Measurements from ENCODE around the gene KDM2A. TPM values are rescaled to one million over a fixed set of nuclear protein-coding genes. Genes with fewer than 3 reads are reported as not detected.

The KDM2A gene
- total RNA-seq, 2 donors from 2014 or later: 151 to 178 TPM

DNA sequence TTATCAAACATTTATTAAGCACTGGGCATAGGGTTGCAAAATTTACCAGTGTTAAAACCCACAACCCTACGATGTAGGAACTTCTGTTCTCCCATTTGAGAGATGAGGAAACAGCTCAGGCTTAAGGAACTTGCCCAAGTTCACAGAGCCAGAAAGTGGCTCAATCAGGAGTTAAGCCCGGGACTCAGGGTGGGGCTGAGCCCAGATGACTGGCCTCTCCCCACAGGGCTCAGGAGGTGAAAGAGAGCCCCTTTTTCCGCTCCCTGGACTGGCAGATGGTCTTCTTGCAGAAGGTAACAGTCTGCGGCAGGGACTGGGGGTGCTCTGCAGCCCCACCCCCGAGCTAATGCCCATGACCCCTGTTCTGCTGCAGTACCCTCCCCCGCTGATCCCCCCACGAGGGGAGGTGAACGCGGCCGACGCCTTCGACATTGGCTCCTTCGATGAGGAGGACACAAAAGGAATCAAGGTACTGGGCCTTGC is 164.5 kb downstream of the KDM2A start:
- DNase-seq (ENCODE audit: low spot score): no peak
- H3K36me3 Mint-ChIP-seq: no peaks in the 10 kb centered on the region
- no peaks in the 10 kb centered on the region for H3K9me3 Mint-ChIP-seq
- H3K4me1 Mint-ChIP-seq (ENCODE audit: low read depth in 2 of 2): peaks cover 32 to 34% of the 10 kb centered on the region in 2 donors
- peak overlapping the region; percentile 53 to 68 for H3K27ac Mint-ChIP-seq
- H3K4me3 Mint-ChIP-seq: no peak overlapping the region
- no peak for ATAC-seq
- no peaks in the 10 kb centered on the region for H3K27me3 Mint-ChIP-seq

- DNase-seq (ENCODE audit: low spot score) (no peak), ATAC-seq (no peak)
- H3K4me3 Mint-ChIP-seq: peak overlapping the region; percentile 22
- no peaks in the 10 kb centered on the region for H3K9me3 Mint-ChIP-seq
- H3K4me1 Mint-ChIP-seq (ENCODE audit: low read depth in 2 of 2): peaks cover 22 to 31% of the 10 kb centered on the region in 2 donors
- peak overlapping the region in 1 of 2 donors; percentile 100 for H3K27ac Mint-ChIP-seq
- no peaks in the 10 kb centered on the region for H3K36me3 Mint-ChIP-seq
- H3K27me3 Mint-ChIP-seq: no peaks in the 10 kb centered on the region
Measured at GRCh38 chr11:67284811-67285540, 165.9 kb downstream of the KDM2A start.

GRCh38 chr11:67285541-67286498 is 166.8 kb downstream of the KDM2A start:
- H3K9me3 Mint-ChIP-seq: no peaks in the 10 kb centered on the region
- peak overlapping the region; percentile 91 for H3K4me3 Mint-ChIP-seq
- ATAC-seq: no peak
- no peaks in the 10 kb centered on the region for H3K36me3 Mint-ChIP-seq
- H3K27ac Mint-ChIP-seq: peak overlapping the region; percentile 98 to 100
- peaks cover 22 to 32% of the 10 kb centered on the region in 2 donors for H3K4me1 Mint-ChIP-seq (ENCODE audit: low read depth in 2 of 2)
- DNase-seq (ENCODE audit: low spot score): no peak
- no peaks in the 10 kb centered on the region for H3K27me3 Mint-ChIP-seq

GRCh38 chr11:67286621-67287333 is 167.7 kb downstream of the KDM2A start:
- no peak for ATAC-seq
- Mint-ChIP-seq H3K36me3 (no peaks in the 10 kb centered on the region), H3K27ac (peak overlapping the region; percentile 98 to 100)

GRCh38 chr11:67287355-67288197 is 168.5 kb downstream of the KDM2A start:
- peak; percentile 74 for DNase-seq (ENCODE audit: low spot score)
- H3K9me3 Mint-ChIP-seq: no peaks in the 10 kb centered on the region
- peak in 1 of 2 donors; percentile 35 for ATAC-seq
- H3K4me1 Mint-ChIP-seq (ENCODE audit: low read depth in 2 of 2): peaks cover 26 to 32% of the 10 kb centered on the region in 2 donors
- peak overlapping the region; percentile 98 to 100 for H3K27ac Mint-ChIP-seq
- peaks cover 2% of the 10 kb centered on the region for H3K36me3 Mint-ChIP-seq
- no peaks in the 10 kb centered on the region for H3K27me3 Mint-ChIP-seq
- peak overlapping the region; percentile 91 for H3K4me3 Mint-ChIP-seq

More at GRCh38 chr11:67286621-67287333, 167.7 kb downstream of the KDM2A start:
- no peak for DNase-seq (ENCODE audit: low spot score)
- Mint-ChIP-seq H3K9me3 (no peaks in the 10 kb centered on the region), H3K27me3 (no peaks in the 10 kb centered on the region), H3K4me1 (ENCODE audit: low read depth in 2 of 2) (peaks cover 22 to 34% of the 10 kb centered on the region in 2 donors), H3K4me3 (peak overlapping the region; percentile 91)

- peak overlapping the region; percentile 91 for H3K4me3 Mint-ChIP-seq
Measured at GRCh38 chr11:67288198-67288451, 169.1 kb downstream of the KDM2A start.

GRCh38 chr11:67288452-67289225 is 169.6 kb downstream of the KDM2A start:
- Mint-ChIP-seq H3K9me3 (no peaks in the 10 kb centered on the region), H3K27ac (peak overlapping the region; percentile 98 to 100), H3K4me3 (peak overlapping the region; percentile 91), H3K27me3 (no peaks in the 10 kb centered on the region), H3K36me3 (peaks cover 8% of the 10 kb centered on the region), H3K4me1 (ENCODE audit: low read depth in 2 of 2) (peaks cover 33 to 40% of the 10 kb centered on the region in 2 donors)
- DNase-seq (ENCODE audit: low spot score) (peak; percentile 97), ATAC-seq (peak; percentile 81 to 89)

More at GRCh38 chr11:67288198-67288451, 169.1 kb downstream of the KDM2A start:
- no peak for DNase-seq (ENCODE audit: low spot score)
- H3K27me3 Mint-ChIP-seq: no peaks in the 10 kb centered on the region
- peaks cover 8% of the 10 kb centered on the region for H3K36me3 Mint-ChIP-seq
- peak overlapping the region; percentile 98 to 100 for H3K27ac Mint-ChIP-seq
- peak in 1 of 2 donors; percentile 2 for ATAC-seq
- H3K4me1 Mint-ChIP-seq (ENCODE audit: low read depth in 2 of 2): peaks cover 32 to 38% of the 10 kb centered on the region in 2 donors
- H3K9me3 Mint-ChIP-seq: no peaks in the 10 kb centered on the region

DNA sequence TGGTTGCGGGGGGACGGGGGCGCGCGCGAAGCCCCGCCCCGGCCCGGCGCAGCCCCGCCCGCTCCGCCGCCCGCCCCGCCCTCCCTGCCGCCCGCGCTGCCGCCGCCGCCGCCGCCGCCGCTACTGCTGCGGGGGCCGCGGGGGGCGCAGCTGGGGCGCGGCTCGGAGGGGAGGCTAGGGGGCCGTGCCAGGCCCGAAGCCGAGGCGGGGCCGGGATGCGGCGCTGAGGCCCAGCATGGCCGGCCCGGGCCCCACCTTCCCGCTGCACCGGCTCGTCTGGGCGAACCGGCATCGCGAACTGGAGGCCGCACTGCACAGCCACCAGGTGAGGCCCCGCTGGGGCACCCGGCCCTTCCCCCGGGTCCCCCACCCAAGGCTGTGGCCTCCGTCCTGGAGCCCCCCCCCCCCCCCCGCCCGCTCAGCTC is 170.2 kb downstream of the KDM2A start, which contains the start of gene ANKRD13D:
Gene ANKRD13D (plus strand): TSS at position 78 of the 425 bp plus-strand sequence. CDS start 158 bp downstream, at position 236.
- Mint-ChIP-seq H3K27me3 (no peaks in the 10 kb centered on the region), H3K4me1 (ENCODE audit: low read depth in 2 of 2) (peaks cover 37 to 40% of the 10 kb centered on the region in 2 donors), H3K9me3 (no peaks in the 10 kb centered on the region), H3K27ac (peak within 1 kb of the TSS; percentile 98 to 100), H3K4me3 (peak within 1 kb of the TSS; percentile 91), H3K36me3 (peaks cover 8% of the 10 kb centered on the region)
- DNase-seq (ENCODE audit: low spot score) (no peak), ATAC-seq (no peak)

DNA sequence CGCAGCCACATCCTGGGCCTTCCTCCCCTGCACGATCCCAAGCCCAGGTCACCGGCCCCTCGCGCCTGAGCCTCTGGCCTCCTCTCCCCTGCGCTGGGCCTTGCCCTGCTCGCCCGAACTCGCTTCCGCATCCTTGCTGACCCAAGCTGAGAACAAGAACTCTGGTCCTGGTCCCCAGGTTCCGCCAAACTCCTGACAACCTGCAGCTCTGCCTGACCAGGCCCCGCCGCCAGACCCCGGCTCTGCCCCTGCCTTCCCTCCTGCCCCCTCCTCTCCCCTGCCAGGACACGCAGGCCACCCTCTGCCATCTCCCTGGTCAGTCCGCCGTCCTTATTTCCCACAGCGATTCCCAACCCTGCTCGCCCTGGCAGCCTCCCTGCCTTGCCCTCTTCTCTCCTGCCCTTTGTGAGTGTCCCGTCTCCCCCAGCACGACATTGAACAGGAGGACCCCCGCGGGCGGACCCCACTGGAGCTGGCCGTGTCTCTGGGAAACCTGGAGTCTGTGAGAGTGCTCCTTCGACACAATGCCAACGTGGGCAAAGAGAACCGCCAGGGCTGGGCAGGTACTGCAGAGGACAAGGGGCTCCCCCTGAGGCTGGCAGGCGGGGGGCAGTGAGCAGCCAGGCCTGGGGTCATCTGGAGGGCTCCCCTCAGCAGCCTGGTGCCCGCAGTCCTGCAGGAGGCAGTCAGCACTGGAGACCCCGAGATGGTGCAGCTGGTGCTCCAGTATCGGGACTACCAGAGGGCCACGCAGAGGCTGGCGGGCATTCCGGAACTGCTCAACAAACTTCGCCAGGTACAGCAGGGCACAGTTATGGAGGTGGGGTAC is 170.8 kb downstream of the KDM2A start:
- peak in 1 of 2 donors; percentile 3 for ATAC-seq
- peak; percentile 60 for DNase-seq (ENCODE audit: low spot score)
- peaks cover 8% of the 10 kb centered on the region for H3K36me3 Mint-ChIP-seq
- peak overlapping the region; percentile 91 for H3K4me3 Mint-ChIP-seq
- H3K27me3 Mint-ChIP-seq: no peaks in the 10 kb centered on the region
- H3K4me1 Mint-ChIP-seq (ENCODE audit: low read depth in 2 of 2): peaks cover 37 to 40% of the 10 kb centered on the region in 2 donors
- H3K27ac Mint-ChIP-seq: peak overlapping the region; percentile 83 to 93
- no peaks in the 10 kb centered on the region for H3K9me3 Mint-ChIP-seq

GRCh38 chr11:67290801-67291200 is 171.7 kb downstream of the KDM2A start:
- H3K36me3 Mint-ChIP-seq: peaks cover 10% of the 10 kb centered on the region
- ATAC-seq (no peak), DNase-seq (ENCODE audit: low spot score) (peak; percentile 53)
- peak overlapping the region in 1 of 2 donors; percentile 83 for H3K27ac Mint-ChIP-seq
- no peaks in the 10 kb centered on the region for H3K27me3 Mint-ChIP-seq
- peak overlapping the region; percentile 91 for H3K4me3 Mint-ChIP-seq
- H3K9me3 Mint-ChIP-seq: no peaks in the 10 kb centered on the region
- H3K4me1 Mint-ChIP-seq (ENCODE audit: low read depth in 2 of 2): peaks cover 37 to 40% of the 10 kb centered on the region in 2 donors

Measured in natural killer cell treated with Interleukin-12 subunit alpha and Interleukin-12 subunit beta and Interleukin-15 and Interleukin-18, amount 100 ng/mL, for 72 hours (primary cell).